Activated T-cell treated with anti-CD3 and anti-CD28 coated beads, Interleukin-2, amount 50 U/mL, for 4 hours (primary cell): ENCODE measurements around the gene PLCL2. TPM values are rescaled to one million over a fixed set of nuclear protein-coding genes. Genes with fewer than 3 reads are reported as not detected.
"Not testable (repeated sequence)": the region's sequence is repeated elsewhere in the genome, so short reads cannot be mapped to it uniquely, and the experiment has no call there.

Experiments
- ATAC-seq, 2 donors: fragments of 200-7000 bp; cut with Tn5 transposase; one replicate each; pipeline ENCODE4 v1.10.0; 2021
- DNase-seq: peaks from one replicate; pipeline ENCODE4 v3.0.0-alpha.2; 2020
- H3K27me3 Mint-ChIP-seq: one replicate; pipeline ENCODE4 v1.8.0; 2021; ENCODE audit warnings: low read depth, mixed read lengths
- H3K36me3 Mint-ChIP-seq: one replicate; pipeline ENCODE4 v1.8.0; 2022; ENCODE audit warnings: mixed read lengths; ENCODE audit not compliant: insufficient read depth
- H3K4me1 Mint-ChIP-seq: one replicate; pipeline ENCODE4 v1.8.0; 2021; ENCODE audit warnings: low read depth, mixed read lengths
- H3K4me3 Mint-ChIP-seq: one replicate; pipeline ENCODE4 v1.8.0; 2021; ENCODE audit warnings: mild to moderate bottlenecking, moderate library complexity, mixed read lengths
- H3K9me3 Mint-ChIP-seq: one replicate; pipeline ENCODE4 v1.8.0; 2021; ENCODE audit warnings: mixed read lengths
- total RNA-seq, 3 donors: library from RNA; stranded (reverse); gene quantifications; one replicate each; pipeline ENCODE4 v1.2.1, GENCODE V29; 2021

Gene PLCL2
- total RNA-seq, 3 donors from 2014 or later: 12.6 to 14.2 (median 12.7) TPM

DNA sequence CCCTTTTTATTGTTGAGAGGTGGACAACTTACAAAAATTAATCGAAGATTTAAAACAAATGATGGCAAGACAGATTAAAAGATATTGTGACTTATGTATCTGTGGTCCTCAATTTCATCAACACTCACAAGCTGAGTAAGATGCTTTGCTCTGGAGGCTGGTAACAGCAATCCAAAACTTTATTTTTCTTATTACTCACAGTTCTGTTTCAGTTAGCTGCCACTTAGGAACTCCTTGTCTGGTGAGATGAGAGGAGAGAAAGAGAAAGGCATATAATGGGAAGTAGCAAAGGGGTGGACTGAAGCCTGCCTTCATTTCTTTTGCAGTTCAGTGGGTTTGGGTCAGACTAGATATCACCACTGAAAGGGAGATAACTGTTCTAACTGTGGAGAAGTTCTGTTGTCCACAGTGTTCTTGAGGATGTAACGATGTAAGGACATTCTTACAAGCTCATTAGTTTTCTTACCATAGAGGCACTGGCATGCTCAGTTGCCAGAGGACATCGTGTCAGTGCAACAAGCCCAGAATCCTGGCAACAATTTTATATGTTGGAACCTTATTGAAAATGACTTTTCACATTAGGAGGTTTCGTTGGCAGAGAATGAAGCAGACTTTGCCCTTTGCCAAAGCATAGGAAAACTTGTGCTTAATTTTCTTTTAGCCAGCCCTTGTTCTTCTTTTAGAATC lies 93.6 kb downstream of the PLCL2 start:
- H3K4me3 Mint-ChIP-seq: no peak overlapping the region
- no peaks in the 10 kb centered on the region for H3K9me3 Mint-ChIP-seq
- H3K27me3 Mint-ChIP-seq: no peaks in the 10 kb centered on the region
- DNase-seq: no peak
- ATAC-seq: no peak
- peaks cover 2% of the 10 kb centered on the region for H3K36me3 Mint-ChIP-seq
- peaks cover 66% of the 10 kb centered on the region for H3K4me1 Mint-ChIP-seq

DNA sequence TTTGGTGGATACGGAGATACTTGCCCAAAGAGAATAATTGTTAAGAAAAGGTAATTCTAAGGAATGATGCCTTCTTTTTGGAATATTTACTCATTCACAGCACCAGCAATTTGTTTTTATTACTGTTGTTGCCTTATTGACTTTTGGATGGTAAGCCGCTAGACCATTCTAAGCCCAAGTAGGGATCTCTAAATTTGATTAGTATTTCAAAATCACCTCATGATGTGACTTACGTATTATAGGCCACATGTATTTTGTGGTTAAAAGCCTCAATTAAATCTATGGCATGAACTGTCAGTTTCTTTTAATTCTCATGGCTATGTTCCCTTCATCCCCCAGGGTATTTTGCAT lies 94.1 kb downstream of the PLCL2 start:
- peaks cover 2% of the 10 kb centered on the region for H3K36me3 Mint-ChIP-seq
- no peaks in the 10 kb centered on the region for H3K27me3 Mint-ChIP-seq
- no peak for DNase-seq
- ATAC-seq: no peak
- peaks cover 61% of the 10 kb centered on the region for H3K4me1 Mint-ChIP-seq
- no peak overlapping the region for H3K4me3 Mint-ChIP-seq
- no peaks in the 10 kb centered on the region for H3K9me3 Mint-ChIP-seq

DNA sequence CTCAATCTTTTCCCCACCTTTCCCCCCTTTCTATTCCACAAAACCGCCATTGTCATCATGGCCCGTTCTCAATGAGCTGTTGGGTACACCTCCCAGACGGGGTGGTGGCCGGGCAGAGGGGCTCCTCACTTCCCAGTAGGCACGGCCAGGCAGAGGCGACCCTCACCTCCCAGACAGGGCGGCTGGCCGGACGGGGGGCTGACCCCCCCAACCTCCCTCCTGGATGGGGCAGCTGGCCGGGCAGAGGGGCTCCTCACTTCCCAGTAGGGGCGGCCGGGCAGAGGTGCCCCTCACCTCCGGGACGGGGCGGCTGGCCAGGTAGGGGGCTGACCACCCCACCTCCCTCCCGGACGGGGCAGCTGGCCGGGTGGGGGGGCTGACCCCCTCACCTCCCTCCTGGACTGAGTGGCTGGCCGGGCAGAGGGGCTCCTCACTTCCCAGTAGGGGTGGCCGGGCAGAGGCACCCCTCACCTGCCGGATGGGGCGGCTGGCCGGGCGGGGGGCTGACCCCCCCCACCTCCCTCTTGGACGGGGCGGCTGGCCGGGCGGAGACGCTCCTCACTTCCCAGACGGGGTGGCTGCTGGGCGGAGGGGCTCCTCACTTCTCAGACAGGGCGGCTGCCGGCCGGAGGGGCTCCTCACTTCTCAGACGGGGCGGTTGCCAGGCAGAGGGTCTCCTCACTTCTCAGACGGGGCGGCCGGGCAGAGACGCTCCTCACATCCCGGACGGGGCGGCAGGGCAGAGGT lies 95.2 kb downstream of the PLCL2 start:
- not testable (repeated sequence) for H3K9me3 Mint-ChIP-seq, ATAC-seq, H3K4me3 Mint-ChIP-seq, H3K27me3 Mint-ChIP-seq, DNase-seq, H3K36me3 Mint-ChIP-seq
- peaks cover 58% of the 10 kb centered on the region for H3K4me1 Mint-ChIP-seq

DNA sequence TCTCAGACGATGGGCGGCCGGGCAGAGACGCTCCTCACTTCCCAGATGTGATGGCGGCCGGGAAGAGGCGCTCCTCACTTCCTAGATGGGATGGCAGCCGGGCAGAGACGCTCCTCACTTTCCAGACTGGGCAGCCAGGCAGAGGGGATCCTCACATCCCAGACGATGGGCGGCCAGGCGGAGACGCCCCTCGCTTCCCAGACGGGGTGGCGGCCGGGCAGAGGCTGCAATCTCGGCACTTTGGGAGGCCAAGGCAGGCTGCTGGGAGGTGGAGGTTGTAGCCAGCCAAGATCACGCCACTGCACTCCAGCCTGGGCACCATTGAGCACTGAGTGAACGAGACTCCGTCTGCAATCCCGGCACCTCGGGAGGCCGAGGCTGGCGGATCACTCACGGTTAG lies 95.8 kb downstream of the PLCL2 start:
- not testable (repeated sequence) for H3K36me3 Mint-ChIP-seq, H3K9me3 Mint-ChIP-seq, H3K27me3 Mint-ChIP-seq, DNase-seq, ATAC-seq, H3K4me3 Mint-ChIP-seq
- H3K4me1 Mint-ChIP-seq: peaks cover 57% of the 10 kb centered on the region

DNA sequence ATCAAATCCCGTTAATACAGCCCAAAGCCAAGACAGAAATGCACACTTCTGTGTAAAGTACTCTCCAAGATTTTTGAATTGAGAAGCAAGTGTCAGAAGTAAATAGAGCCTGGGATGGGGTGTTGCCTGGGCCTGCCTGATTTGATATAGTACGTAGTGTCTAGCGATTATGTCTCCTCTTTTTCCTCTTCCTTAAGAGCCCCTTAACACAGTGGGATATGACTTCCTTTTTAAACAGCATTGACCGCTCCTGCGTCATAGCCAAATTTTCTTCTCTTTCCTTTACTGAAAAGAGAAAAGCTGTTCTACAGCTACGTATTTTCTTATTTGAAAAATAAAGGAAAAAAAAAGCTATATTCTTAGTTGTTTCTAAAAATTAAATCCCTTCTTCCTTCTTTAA lies 97.7 kb downstream of the PLCL2 start:
- Mint-ChIP-seq H3K9me3 (no peaks in the 10 kb centered on the region), H3K4me1 (peaks cover 50% of the 10 kb centered on the region), H3K4me3 (no peak overlapping the region), H3K27me3 (no peaks in the 10 kb centered on the region), H3K36me3 (no peaks in the 10 kb centered on the region)
- no peak for ATAC-seq
- DNase-seq: no peak

DNA sequence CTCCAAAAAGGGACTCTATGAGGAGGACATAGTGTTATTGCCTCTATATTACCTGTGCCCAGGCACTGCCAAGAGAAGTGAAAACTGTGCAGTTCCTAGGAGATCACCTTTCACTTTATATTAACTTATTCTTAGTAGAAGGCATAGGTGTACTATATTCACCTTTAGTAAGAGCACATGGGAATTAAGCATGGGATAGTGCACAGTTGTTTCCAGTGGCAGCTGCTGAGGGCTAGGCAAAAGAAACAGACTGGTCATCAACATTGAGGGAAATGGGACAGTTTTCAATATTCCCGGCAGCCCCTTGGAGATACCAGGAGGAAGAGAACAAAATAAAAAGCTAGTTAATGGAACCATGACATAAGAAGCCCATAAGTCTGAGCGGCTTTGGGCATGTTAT lies 100.9 kb downstream of the PLCL2 start:
- H3K9me3 Mint-ChIP-seq: no peaks in the 10 kb centered on the region
- H3K36me3 Mint-ChIP-seq: no peaks in the 10 kb centered on the region

DNA sequence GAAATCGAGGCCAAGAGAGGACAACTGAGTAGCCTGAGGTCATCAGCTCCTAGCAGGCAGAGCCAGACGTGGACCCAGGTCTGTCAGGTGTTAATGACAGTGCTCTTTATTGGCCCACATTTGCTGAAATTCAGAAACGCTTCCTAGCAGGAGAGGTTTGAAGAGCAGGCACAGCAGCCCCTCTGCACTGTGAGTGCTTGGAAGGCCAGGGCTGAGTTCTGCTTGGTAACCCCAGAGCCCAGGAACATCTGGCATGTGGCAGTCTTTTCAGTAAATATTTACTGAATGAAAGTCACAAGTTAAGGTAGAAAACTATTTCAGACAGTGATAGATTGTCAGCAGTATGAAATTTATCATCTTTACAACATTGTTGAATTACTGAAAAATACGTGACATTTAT lies 102.4 kb downstream of the PLCL2 start:
- no peak overlapping the region for H3K4me3 Mint-ChIP-seq
- DNase-seq (no peak), ATAC-seq (no peak)
- H3K9me3 Mint-ChIP-seq: no peaks in the 10 kb centered on the region
- no peaks in the 10 kb centered on the region for H3K36me3 Mint-ChIP-seq
- H3K4me1 Mint-ChIP-seq: peaks cover 59% of the 10 kb centered on the region
- no peaks in the 10 kb centered on the region for H3K27me3 Mint-ChIP-seq

More for the DNA sequence above, 100.9 kb downstream of the PLCL2 start:
- Mint-ChIP-seq H3K27me3 (no peaks in the 10 kb centered on the region), H3K4me3 (no peak overlapping the region), H3K4me1 (peaks cover 61% of the 10 kb centered on the region)
- DNase-seq: no peak
- ATAC-seq: no peak

DNA sequence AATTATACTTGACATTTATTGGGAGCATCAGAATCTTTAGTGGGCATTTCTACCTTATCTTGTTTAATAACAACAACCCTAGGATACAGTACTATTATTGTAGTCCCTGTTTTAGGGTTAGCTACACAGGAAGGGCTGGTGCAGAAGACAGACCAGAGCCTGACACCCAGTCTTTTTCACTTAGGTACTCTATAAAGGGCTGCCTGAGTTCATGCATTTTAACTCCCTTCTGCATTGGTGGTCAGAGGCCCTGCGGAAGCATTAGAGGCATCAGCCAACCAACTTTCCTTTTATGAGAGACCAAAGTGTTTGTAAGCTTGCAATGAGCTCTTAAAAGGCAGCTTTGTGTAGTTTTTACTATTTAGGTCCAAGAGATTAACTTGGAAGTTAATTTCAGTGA lies 105.4 kb downstream of the PLCL2 start:
- ATAC-seq (no peak), DNase-seq (no peak)
- no peaks in the 10 kb centered on the region for H3K9me3 Mint-ChIP-seq
- peaks cover 2% of the 10 kb centered on the region for H3K36me3 Mint-ChIP-seq
- H3K4me1 Mint-ChIP-seq: peaks cover 72% of the 10 kb centered on the region
- no peaks in the 10 kb centered on the region for H3K27me3 Mint-ChIP-seq
- H3K4me3 Mint-ChIP-seq: no peak overlapping the region

DNA sequence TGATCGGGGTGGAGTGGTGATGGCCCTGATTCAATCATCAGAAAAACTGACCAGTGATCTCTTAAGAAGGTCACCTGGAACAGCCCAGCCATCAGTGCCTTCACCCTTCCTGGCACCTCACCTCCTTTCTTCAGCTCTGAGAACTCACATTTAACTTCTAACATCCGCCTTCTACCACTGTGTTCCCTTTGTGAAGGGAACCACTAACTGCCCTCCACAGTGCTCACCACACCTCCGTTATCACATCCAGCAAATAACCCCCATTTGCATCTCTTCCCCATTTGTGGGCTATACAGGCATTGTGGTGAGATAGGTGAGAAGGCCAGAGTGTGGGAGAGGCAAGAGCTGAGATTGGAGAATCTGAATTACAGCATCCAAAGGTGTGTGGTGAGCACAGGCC lies 107.4 kb downstream of the PLCL2 start:
- no peaks in the 10 kb centered on the region for H3K9me3 Mint-ChIP-seq
- no peaks in the 10 kb centered on the region for H3K27me3 Mint-ChIP-seq
- no peak for DNase-seq
- no peak for ATAC-seq
- H3K36me3 Mint-ChIP-seq: peaks cover 2% of the 10 kb centered on the region
- H3K4me3 Mint-ChIP-seq: no peak overlapping the region
- H3K4me1 Mint-ChIP-seq: peaks cover 78% of the 10 kb centered on the region

DNA sequence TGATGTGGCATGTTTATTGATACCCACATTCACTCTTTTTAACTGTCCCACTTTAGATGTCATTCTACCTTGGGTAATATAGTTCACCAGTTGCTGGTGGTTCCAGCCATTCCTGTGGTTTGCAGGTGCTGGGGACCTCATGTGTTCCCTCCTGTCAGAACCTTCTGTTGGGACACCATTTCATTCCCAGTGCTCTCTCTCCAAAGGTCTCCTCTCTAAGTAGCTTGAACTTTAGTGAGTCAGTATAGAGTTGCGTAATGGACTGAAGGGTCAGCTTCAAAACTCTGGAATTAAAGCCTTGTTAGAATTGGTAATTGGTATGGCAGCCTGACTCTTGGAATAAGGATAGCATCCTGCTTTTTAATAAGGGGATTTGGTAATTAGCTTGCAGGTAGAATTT lies 108.5 kb downstream of the PLCL2 start:
- ATAC-seq (no peak), DNase-seq (no peak)
- Mint-ChIP-seq H3K4me1 (peaks cover 82% of the 10 kb centered on the region), H3K36me3 (peaks cover 2% of the 10 kb centered on the region), H3K9me3 (no peaks in the 10 kb centered on the region), H3K4me3 (no peak overlapping the region), H3K27me3 (no peaks in the 10 kb centered on the region)

DNA sequence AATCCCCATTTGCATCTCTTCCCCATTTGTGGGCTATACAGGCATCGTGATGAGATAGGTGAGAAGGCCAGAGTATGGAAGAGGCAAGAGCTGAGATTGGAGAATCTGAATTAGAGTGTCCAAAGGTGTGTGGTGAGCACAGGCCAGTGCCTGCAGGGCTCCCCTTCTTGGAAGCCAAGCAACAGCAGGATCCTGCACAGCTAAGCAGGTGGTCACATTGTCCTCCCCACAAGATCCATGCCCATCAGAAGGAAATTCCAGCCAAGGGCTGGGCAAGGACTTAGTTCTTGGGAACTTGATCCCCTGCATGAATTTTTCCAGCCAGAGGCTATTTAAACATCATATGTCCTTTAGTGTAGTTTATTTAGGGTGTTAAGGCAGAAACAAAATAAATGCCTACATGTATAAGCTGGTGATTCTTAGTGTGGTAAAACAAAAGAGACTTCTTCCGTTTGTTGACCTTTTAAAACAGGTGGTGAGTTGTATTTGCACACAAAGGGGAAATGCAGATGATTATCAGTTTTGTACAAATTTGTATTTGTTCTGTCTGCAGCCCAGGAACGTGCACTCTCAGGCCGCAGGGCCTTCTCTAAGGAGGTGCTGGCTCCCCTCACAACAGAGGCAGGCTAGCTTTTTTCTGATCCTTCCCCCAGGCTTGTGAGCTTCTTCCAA lies 110.2 kb downstream of the PLCL2 start:
- no peak for DNase-seq
- peaks cover 79% of the 10 kb centered on the region for H3K4me1 Mint-ChIP-seq
- no peaks in the 10 kb centered on the region for H3K9me3 Mint-ChIP-seq
- H3K27me3 Mint-ChIP-seq: no peaks in the 10 kb centered on the region
- ATAC-seq: no peak
- peaks cover 2% of the 10 kb centered on the region for H3K36me3 Mint-ChIP-seq
- H3K4me3 Mint-ChIP-seq: no peak overlapping the region

DNA sequence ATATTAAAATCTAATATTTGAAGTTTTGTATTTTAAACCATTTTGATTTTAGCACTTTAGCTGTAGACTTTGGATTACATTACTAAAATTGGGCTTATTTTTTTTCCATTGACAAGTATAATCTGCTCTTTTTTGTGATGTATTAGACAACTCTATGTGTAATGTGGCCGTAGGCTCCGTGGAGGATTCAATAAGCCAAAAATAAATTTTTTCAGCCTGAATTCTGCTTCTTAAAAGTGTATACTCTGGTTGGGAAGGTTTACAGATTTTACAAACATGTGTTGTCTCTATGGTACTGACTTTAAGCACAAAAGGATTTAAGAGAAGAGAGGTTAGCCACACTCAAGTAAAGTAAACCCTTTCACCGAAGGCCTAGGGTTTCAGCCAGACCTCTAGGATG lies 110.8 kb downstream of the PLCL2 start:
- H3K9me3 Mint-ChIP-seq: peaks cover 4% of the 10 kb centered on the region
- H3K4me3 Mint-ChIP-seq: no peak overlapping the region
- H3K27me3 Mint-ChIP-seq: no peaks in the 10 kb centered on the region
- peaks cover 77% of the 10 kb centered on the region for H3K4me1 Mint-ChIP-seq
- no peak for DNase-seq
- peaks cover 2% of the 10 kb centered on the region for H3K36me3 Mint-ChIP-seq
- no peak for ATAC-seq

DNA sequence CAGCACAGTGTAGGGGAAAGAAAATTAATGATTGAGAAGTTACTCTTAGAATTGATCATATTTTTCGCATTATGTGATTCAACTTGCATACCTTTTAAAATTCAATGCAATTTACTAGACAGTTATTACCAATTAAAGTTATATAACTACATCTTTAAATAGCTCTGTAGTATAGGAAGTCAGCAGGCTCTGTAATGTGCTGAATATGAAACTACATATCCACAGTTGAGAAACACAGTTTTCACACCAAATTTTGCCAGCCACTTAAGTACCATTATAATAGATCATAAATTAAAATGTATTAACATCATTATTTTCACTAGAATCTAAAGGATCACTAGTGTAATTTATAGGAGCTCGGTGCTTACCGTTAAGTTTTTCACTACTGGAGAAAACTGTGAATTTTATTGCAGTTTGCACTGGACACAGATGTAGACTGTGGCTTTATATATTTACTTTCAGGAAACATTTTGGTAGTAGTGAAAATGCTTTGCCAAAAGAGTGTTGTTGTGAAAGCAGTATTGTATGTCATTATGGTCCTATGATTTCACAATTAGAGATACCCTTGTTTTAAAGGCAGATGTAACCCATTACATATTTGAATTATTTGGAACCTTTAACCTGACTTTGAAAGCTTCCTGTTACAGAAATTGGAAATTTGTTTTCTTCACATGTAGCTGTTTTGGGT lies 113.6 kb downstream of the PLCL2 start:
- Mint-ChIP-seq H3K36me3 (peaks cover 6% of the 10 kb centered on the region), H3K4me3 (no peak overlapping the region), H3K4me1 (peaks cover 72% of the 10 kb centered on the region), H3K27me3 (no peaks in the 10 kb centered on the region), H3K9me3 (peaks cover 20% of the 10 kb centered on the region)
- no peak for DNase-seq
- no peak for ATAC-seq

DNA sequence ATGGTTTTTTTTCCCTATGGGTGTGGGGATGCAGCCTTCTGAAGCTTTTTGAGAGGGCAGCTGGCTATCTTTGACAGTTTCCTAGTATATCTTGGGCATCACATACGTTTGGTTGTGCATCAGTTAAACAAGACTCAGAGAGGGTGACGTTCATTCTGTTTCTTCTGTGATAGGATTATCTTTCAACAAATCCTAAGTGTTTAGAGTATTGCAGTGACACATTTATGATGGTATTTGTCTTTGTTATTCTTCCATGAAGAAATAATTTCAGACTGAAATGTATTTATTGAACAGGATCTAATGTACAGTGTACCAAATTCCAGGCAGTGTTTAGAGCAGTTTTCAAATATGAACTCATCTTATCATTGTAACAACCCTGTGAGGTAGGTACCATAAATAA lies 114.4 kb downstream of the PLCL2 start:
- Mint-ChIP-seq H3K27me3 (no peaks in the 10 kb centered on the region), H3K4me3 (no peak overlapping the region), H3K9me3 (peaks cover 20% of the 10 kb centered on the region), H3K4me1 (peaks cover 73% of the 10 kb centered on the region), H3K36me3 (peaks cover 6% of the 10 kb centered on the region)
- ATAC-seq (no peak), DNase-seq (no peak)
